MM.1S (cell line): Measurements from ENCODE around the gene CEACAM19.

ENCODE experiments used
- EZH2 ChIP-seq: fragments of 300-600 bp; sonication (generic); optimal IDR thresholded peaks from 2 replicates; pipeline ENCODE3; 2017; ENCODE audit warnings: low read depth, mild to moderate bottlenecking, antibody characterized with exemption, low read length, mixed read lengths
- TF ChIP-seq, protein P1 (sequence below): fragments of 300-600 bp; sonication (generic); IDR thresholded peaks from 2 replicates; pipeline ENCODE4 v1.5.1; 2016; ENCODE audit warnings: antibody characterized with exemption, low read length, mixed read lengths

DNA sequence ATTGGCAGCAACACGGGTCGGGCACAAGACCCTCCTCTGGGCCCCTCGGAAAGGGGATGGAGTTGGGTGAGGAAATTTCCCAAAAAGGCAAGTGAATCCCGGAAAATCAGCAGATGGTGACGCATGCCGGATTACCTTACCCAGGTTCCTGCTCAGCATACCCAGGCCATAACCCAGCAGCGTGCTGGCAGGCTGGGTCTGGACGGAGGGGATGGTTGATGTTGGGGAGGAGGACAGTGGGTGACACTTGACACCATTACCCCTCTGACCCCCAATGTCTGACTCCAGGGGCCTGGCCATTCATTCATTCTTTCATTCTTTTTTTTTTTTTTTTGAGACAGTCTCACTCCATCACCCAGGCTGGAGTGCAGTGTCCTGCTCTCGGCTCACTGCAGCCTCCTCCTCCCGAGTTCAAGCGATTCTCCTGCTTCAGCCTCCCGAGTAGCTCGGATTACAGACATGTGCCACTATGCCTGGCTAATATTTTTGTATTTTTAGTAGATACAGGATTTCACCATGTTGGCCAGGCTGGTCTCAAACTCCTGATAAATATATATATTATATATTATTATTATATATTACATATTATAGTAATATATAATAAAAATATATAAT, 26.8 kb upstream of the CEACAM19 start:
- TF ChIP-seq, protein P1, sequence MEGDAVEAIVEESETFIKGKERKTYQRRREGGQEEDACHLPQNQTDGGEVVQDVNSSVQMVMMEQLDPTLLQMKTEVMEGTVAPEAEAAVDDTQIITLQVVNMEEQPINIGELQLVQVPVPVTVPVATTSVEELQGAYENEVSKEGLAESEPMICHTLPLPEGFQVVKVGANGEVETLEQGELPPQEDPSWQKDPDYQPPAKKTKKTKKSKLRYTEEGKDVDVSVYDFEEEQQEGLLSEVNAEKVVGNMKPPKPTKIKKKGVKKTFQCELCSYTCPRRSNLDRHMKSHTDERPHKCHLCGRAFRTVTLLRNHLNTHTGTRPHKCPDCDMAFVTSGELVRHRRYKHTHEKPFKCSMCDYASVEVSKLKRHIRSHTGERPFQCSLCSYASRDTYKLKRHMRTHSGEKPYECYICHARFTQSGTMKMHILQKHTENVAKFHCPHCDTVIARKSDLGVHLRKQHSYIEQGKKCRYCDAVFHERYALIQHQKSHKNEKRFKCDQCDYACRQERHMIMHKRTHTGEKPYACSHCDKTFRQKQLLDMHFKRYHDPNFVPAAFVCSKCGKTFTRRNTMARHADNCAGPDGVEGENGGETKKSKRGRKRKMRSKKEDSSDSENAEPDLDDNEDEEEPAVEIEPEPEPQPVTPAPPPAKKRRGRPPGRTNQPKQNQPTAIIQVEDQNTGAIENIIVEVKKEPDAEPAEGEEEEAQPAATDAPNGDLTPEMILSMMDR: no peak
- no peak for TF ChIP-seq EZH2
